Brain pericyte (primary cell): ENCODE results near the gene WDR82.

Experiments
- DNase-seq: peaks from one replicate; pipeline ENCODE4 v3.0.0-alpha.2; 2012; ENCODE audit warnings: low read depth, low spot score

WDR82 gene

GRCh38 chr3:52278510-52279069 lies at the start of gene WDR82:
Gene WDR82, minus strand, starts transcription at chr3:52278649. Its CDS starts 288 bp downstream, at chr3:52278361.
- peak; percentile 73 for DNase-seq

- no peak for DNase-seq
Observed at GRCh38 chr3:52327486-52328290, 49.2 kb upstream of the WDR82 start.

- DNase-seq: no peak
Observed at GRCh38 chr3:52326976-52327375, 48.5 kb upstream of the WDR82 start.

GRCh38 chr3:52325686-52326085 lies 47.2 kb upstream of the WDR82 start:
- no peak for DNase-seq

- DNase-seq: no peak
Observed at GRCh38 chr3:52324676-52325075, 46.2 kb upstream of the WDR82 start.

- DNase-seq: no peak
Observed at GRCh38 chr3:52323526-52324295, 45.3 kb upstream of the WDR82 start.

- no peak for DNase-seq
Observed at GRCh38 chr3:52322466-52322865, 44.0 kb upstream of the WDR82 start.

GRCh38 chr3:52321481-52321880 lies 43.0 kb upstream of the WDR82 start:
- DNase-seq: no peak

GRCh38 chr3:52319921-52320595 lies 41.6 kb upstream of the WDR82 start:
- DNase-seq: no peak

GRCh38 chr3:52318186-52318816 lies 39.9 kb upstream of the WDR82 start:
- DNase-seq: no peak

GRCh38 chr3:52317208-52318000 lies 39.0 kb upstream of the WDR82 start:
- DNase-seq: no peak

- DNase-seq: no peak
Observed at GRCh38 chr3:52315977-52316764, 37.7 kb upstream of the WDR82 start, which contains the start of gene DNAH1. Gene DNAH1, plus strand, starts transcription at chr3:52316319. Its CDS starts 6,124 bp downstream, at chr3:52322443.

- no peak for DNase-seq
Observed at GRCh38 chr3:52315006-52315405, 36.6 kb upstream of the WDR82 start.

GRCh38 chr3:52314489-52314888 lies 36.0 kb upstream of the WDR82 start:
- DNase-seq: no peak

- DNase-seq: no peak
Observed at GRCh38 chr3:52313774-52314188, 35.3 kb upstream of the WDR82 start.

- no peak for DNase-seq
Observed at GRCh38 chr3:52313188-52313773, 34.8 kb upstream of the WDR82 start.

GRCh38 chr3:52311576-52312119 lies 33.2 kb upstream of the WDR82 start:
- DNase-seq: no peak

- no peak for DNase-seq
Observed at GRCh38 chr3:52310861-52311575, 32.6 kb upstream of the WDR82 start.
